Central memory CD4-positive, alpha-beta T cell (primary cell): ENCODE data around the gene SPINK4.

Experiments
- DNase-seq: peaks from one replicate; pipeline ENCODE4 v3.0.0; 2022

SPINK4 gene

GRCh38 chr9:33229359-33230114 lies 10.4 kb upstream of the SPINK4 start:
- no peak for DNase-seq

- DNase-seq = no peak
These were observed 9.0 kb upstream of the SPINK4 start for GRCh38 chr9:33230756-33231622.

GRCh38 chr9:33231623-33231942 lies 8.4 kb upstream of the SPINK4 start:
- DNase-seq = no peak

- no peak for DNase-seq
These were observed 7.2 kb upstream of the SPINK4 start for GRCh38 chr9:33232815-33233214.

GRCh38 chr9:33233626-33234342 lies 6.2 kb upstream of the SPINK4 start:
- DNase-seq = no peak

- no peak for DNase-seq
These were observed 5.2 kb upstream of the SPINK4 start for GRCh38 chr9:33234511-33235467.

GRCh38 chr9:33236571-33236970 lies 3.4 kb upstream of the SPINK4 start:
- DNase-seq = no peak

- no peak for DNase-seq
These were observed 1.3 kb downstream of the SPINK4 start for GRCh38 chr9:33241298-33241697.

GRCh38 chr9:33242609-33243134 lies 2.7 kb downstream of the SPINK4 start:
- DNase-seq = no peak

GRCh38 chr9:33244137-33244784 lies 4.3 kb downstream of the SPINK4 start:
- no peak for DNase-seq

GRCh38 chr9:33245341-33245740 lies 5.4 kb downstream of the SPINK4 start:
- no peak for DNase-seq

- no peak for DNase-seq
These were observed 6.4 kb downstream of the SPINK4 start for GRCh38 chr9:33246269-33246860.

- DNase-seq = no peak
These were observed 8.6 kb downstream of the SPINK4 start for GRCh38 chr9:33248606-33249005.

- no peak for DNase-seq
These were observed 9.2 kb downstream of the SPINK4 start for GRCh38 chr9:33249087-33249658.

GRCh38 chr9:33249983-33250382 lies 10.0 kb downstream of the SPINK4 start:
- no peak for DNase-seq

- DNase-seq = no peak
These were observed 10.6 kb downstream of the SPINK4 start for GRCh38 chr9:33250458-33250995.

GRCh38 chr9:33254211-33254610 lies 14.2 kb downstream of the SPINK4 start:
- DNase-seq = no peak

- DNase-seq = no peak
These were observed 15.0 kb downstream of the SPINK4 start for GRCh38 chr9:33255014-33255413.

GRCh38 chr9:33255471-33255870 lies 15.5 kb downstream of the SPINK4 start:
- no peak for DNase-seq

- DNase-seq = no peak
These were observed 16.3 kb downstream of the SPINK4 start for GRCh38 chr9:33256236-33256635.
